ENCODE measurements around the gene GUK1. TPM values are rescaled to one million over a fixed set of nuclear protein-coding genes. Genes with fewer than 3 reads are reported as not detected.
"Not testable (repeated sequence)": the region's sequence is repeated elsewhere in the genome, so short reads cannot be mapped to it uniquely, and the experiment has no call there.

Gene GUK1
- total RNA-seq, 1 donor from 2014 or later, result 718 TPM

GRCh38 chr1:228176461-228177182 is 36.5 kb downstream of the GUK1 start:
- DNase-seq (ENCODE audit: low read depth in 2 of 2), result no peak

GRCh38 chr1:228177183-228177475 is 37.0 kb downstream of the GUK1 start:
- DNase-seq (ENCODE audit: low read depth in 2 of 2), result no peak

DNA sequence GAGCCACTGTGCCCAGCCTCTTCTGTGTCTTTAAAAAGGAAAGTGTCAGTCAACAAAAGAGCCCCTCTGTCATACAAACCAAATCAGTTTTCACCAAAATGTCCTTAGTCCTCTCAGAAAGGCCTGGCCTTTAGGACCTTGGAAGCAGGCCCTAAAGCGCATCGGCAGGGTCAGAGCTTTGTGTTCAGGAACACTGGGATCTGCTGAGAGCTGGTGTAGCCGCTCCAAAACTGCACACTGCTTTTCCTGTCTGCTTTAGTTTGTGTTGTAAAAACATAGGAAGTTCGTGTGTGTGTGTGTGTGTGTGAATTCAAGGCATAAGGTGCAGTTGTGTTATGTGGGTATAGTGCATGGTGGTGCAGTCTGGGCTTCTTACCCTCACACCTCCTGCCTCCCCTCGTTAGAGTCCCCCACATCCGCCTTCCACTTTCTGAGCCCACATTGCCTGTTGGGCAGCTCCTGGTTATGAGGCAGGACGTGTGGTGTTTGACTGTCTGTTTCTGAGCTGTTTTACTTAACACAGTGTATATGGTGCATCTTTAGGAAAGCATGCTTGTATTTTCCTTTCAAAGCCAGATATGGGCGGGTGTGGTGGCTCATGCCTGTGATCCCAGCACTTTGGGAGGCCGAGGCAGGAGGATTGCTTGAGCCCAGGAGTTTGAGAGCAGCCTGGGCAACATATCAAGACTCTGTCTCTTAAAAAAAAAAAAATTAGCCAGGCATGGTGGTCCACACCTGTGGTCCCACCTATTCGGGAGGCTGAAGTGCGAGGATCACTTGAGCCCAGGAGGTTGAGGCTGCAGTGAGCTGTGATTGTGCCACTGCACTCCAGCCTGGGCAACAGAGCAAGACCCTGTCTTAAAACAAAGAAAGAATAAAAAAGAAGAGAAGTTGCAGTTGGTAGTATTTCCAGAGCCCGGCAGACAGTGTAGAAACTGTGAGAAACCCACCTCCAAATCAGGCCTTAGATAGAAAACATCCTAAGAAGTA is 37.9 kb downstream of the GUK1 start:
- no peak for DNase-seq (ENCODE audit: low read depth in 2 of 2)

- no peak for DNase-seq (ENCODE audit: low read depth in 2 of 2)
These were observed 38.9 kb downstream of the GUK1 start for GRCh38 chr1:228178737-228179684.

DNA sequence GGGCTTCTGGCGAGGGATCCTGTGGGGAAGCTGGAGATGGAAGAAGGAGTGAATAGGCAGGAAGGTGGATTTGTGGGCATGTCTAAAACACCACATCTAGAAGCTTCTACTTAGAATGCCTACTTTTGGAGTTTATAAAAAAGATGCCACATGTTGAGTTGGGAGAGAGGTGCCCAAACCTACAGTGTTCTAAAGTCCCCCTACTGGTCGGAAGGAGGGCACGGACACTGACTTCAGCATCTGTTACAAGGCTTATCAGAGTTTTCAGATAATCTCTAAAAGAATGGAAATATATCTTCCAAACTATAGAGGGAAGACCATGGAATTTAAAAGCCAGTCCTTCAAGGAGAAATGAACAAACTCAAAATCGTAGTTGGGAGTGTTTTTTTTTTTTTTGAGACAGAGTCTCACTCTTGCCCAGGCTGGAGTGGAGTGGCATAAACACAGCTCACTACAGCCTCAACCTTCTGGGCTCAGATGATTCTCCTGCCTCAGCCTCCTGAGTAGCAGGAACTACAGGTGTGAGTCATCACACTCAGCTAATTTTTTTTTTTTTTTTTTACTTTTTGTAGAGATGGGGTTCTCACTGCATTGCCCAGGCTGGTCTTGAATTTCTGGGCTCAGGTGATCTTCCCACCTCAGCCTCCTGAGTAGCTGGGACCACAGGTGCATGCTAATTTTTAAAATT is 40.3 kb downstream of the GUK1 start:
- DNase-seq (ENCODE audit: low read depth in 2 of 2), result no peak

DNA sequence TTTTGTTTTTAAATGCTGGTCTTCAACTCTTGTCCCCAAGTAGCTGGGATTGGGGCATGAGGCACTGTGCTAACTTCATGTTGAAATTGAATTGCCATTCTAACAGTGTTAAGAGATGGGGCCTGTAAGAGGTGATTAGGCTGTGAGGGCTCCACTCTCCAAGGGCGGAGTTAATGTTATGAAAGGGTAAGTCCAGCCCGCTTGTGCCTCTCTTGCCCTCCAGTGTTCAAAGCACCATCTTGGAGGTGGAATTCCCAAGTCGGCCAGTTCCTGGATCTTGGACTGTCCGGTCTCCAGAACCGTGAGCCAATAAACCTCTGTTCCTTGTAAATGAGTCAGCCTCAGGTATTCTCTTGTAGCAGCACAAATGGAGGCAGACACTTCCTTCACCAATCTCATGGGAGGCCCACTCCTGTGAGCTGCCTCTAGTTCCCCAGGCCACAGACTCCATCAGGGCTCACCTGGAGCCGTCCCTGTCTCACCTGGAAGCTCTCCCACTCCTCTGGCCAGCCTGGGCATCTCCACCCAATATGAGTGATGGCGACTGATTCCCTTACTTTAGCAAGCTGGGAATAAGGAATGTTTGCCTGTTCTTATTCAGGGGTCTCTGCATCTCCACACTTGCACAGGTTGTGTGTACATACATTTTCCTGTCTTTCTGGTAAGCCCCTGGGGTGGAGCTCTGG is 41.0 kb downstream of the GUK1 start:
- DNase-seq (ENCODE audit: low read depth in 2 of 2), result no peak

- DNase-seq (ENCODE audit: low read depth in 2 of 2), result no peak
These were observed 41.6 kb downstream of the GUK1 start for GRCh38 chr1:228181645-228182034.

DNA sequence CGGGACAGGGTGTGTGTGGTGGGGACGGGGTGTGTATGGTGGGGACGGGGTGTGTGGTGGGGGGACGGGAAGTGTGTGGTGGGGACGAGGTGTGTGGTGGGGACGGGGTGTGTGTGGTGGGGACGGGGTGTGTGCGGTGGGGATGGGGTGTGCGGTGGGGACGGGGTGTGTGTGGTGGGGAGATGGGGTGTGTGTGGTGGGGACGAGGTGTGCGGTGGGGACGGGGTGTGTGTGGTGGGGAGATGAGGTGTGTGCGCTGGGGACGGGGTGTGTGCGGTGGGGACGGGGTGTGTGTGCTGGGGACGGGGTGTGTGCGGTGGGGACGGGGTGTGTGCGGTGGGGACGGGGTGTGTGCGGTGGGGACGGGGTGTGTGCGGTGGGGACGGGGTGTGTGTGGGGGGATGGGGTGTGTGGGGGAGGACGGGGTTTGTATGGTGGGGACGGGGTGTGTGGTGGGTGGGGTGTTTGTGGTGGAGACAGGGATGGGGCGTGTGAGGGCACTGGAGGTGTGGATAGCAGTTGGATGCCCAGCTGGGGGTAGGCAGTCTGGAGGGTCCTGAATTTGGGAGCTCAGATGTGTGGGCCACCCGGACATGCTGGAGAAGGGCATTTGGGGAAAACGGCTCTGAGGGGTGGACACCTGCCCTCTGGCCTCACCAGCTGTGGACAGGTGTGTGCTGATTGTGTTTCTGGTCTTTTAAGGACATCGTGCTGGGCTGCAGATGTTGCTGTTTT is 42.4 kb downstream of the GUK1 start:
- no peak for DNase-seq (ENCODE audit: low read depth in 2 of 2)

DNA sequence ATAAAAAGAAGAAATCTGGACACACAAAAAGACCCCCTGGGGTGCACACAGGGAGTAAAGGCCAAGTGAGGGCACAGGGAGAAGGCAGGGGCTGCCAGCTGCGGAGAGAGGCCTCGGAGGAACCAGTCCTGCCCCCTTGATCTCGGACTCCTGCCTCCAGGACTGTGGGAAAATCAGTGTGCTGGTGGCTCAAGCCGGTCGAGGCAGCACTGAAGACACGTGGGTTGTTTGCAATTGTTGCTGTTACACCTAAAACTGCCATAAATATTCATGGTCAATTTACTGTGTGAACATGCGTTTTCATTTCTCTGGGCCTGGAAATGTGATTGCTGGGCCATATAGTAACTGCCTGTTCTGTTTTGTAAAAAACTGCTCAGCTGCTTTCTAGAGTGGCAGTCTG is 44.1 kb downstream of the GUK1 start:
- no peak for DNase-seq (ENCODE audit: low read depth in 2 of 2)

DNA sequence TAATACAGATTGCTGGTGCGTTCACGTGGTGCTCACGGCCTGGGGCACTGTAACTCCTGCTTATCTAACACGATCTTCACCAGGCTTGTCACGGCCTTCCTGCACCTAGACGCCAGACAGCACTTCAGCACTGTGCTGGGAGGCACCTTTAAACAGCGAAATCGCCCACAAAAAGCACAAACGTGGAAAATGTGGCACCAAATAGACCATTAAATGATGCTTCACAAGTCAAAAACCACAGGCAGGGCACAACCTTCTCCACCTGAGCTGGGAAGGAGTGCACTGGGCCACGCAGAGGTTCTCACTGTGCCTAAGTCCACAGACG is 45.5 kb downstream of the GUK1 start:
- DNase-seq (ENCODE audit: low read depth in 2 of 2), result no peak

- not testable (repeated sequence) for DNase-seq (ENCODE audit: low read depth in 2 of 2)
These were observed 48.2 kb downstream of the GUK1 start for GRCh38 chr1:228188249-228188648.

- no peak for DNase-seq (ENCODE audit: low read depth in 2 of 2)
These were observed 50.1 kb downstream of the GUK1 start for GRCh38 chr1:228190182-228190581.

GRCh38 chr1:228190778-228191177 is 50.7 kb downstream of the GUK1 start:
- no peak for DNase-seq (ENCODE audit: low read depth in 2 of 2)

DNA sequence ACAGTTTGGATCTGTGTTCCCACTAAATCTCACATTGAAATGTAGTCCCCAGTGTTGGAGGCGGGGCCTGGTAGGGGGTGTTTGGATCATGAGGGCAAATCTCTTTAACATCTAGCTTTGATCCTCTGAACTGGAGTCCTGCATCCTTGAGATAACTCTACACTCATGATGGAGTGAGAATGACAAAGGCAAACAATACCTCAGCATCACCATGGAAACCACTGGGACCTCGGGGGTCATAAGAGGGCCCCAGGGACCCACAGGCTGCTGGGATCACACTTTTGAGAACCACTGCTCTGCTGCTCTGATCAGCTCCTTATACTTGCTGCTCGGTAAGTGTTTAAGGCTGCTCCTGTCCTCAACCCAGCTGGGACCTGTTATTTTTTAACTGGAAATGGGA is 54.4 kb downstream of the GUK1 start:
- no peak for DNase-seq (ENCODE audit: low read depth in 2 of 2)

GRCh38 chr1:228194921-228195812 is 55.1 kb downstream of the GUK1 start:
- DNase-seq (ENCODE audit: low read depth in 2 of 2), result no peak

GRCh38 chr1:228197555-228198147 is 57.6 kb downstream of the GUK1 start:
- no peak for DNase-seq (ENCODE audit: low read depth in 2 of 2)

All from dermis microvascular lymphatic vessel endothelial cell (primary cell).